ENCODE results near the gene CLEC16A.
"Not testable (repeated sequence)": the region's sequence is repeated elsewhere in the genome, so short reads cannot be mapped to it uniquely, and the experiment has no call there.

Gene CLEC16A

DNA sequence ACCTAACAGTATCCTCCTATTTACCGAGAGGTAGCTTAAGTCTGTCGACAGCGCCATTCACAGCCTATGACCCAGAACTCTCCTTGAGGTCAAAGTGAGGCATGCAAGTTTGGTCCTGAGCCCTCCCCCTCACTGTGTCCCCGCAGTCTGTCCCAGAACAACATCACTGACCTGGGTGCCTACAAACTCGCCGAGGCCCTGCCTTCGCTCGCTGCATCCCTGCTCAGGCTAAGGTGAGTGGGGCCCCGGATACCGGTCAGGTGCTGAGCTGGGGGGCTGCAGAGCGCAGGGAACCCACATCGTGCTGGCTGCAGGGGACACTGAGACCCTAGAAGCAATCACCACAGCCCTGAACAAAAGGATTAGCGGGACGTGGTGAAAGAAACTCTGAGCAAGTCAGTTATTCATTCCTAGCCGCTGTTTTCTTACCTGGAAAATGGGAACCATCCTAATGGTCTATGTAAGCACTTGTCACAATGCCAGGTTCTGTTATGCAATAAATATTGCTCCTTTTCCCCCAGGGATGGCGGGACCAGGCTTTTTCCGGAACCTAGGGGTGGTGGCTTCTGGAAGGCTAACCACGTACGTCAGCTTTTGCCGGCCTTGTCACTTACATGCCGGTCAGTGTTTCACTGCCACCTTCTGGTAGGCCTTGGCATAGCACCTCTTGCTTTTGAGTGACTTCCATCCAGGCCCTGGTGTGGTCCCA lies 25.9 kb upstream of the CLEC16A start:
- DNase-seq: peak; percentile 76 to 86 (median 77)
- H3K27me3 Mint-ChIP-seq: no peaks in the 10 kb centered on the region
- peak; percentile 82 for ATAC-seq (replicated peaks)
- peaks cover 12% of the 10 kb centered on the region for H3K36me3 Mint-ChIP-seq (ENCODE audit: insufficient read depth)
- peak overlapping the region in 1 of 2 donors; percentile 35 for H3K27ac Mint-ChIP-seq
- no peak overlapping the region for H3K4me3 Mint-ChIP-seq
- peaks cover 4 to 6% of the 10 kb centered on the region in 2 donors for H3K4me1 Mint-ChIP-seq (ENCODE audit: low read depth in 2 of 2)
- H3K9me3 Mint-ChIP-seq: no peaks in the 10 kb centered on the region

DNA sequence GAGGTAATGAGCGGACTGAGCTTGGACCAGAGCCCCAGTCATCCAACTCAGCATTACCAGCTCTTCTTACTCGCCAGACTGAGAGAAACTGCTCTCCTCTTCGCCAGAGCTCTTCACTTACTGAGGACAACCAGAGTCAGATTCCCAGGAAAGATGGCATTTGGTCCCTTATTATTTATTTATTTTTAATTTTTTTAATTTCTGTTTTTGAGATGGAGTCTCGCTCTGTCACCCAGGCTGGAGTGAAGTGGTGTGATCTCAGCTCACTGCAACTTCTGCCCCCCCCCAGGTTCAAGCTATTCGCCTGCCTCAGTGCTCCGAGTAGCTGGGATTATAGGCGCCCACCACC lies 25.4 kb upstream of the CLEC16A start:
- DNase-seq (no peak), ATAC-seq (replicated peaks) (no peak)
- Mint-ChIP-seq H3K36me3 (ENCODE audit: insufficient read depth) (peaks cover 10% of the 10 kb centered on the region), H3K9me3 (no peaks in the 10 kb centered on the region), H3K27ac (no peak overlapping the region), H3K4me1 (ENCODE audit: low read depth in 2 of 2) (peaks cover 4 to 5% of the 10 kb centered on the region in 2 donors), H3K4me3 (no peak overlapping the region), H3K27me3 (no peaks in the 10 kb centered on the region)

DNA sequence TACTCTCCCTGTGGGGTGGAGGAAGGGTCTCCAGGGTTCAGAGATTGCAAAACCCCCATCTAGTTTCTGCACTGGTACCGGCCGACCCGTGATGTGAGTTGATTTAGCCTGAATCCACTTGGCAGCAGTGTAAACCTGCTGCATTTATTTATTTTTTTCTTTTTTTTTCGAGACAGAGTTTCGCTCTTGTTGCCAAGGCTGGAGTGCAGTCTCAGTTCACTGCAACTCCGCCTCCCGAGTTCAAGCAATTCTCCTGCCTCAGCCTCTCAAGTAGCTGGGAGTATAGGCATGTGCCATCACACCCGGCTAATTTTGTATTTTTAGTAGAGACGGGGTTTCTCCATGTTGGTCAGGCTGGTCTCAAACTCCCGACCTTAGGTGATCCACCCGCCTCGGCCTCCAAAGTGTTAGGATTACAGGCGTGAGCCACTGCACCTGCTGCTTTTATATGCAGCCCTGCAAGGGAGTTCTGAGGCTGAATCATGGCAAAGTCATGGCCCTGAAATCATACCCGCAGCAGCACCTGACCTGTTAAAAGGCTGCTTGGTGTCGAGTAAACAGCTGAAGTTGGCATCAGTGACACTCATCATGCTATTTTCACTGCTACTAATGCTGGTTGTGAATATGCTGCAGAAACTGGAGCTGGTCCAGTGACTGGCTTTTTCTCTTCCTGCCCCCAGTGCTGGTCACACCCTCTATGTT lies 23.5 kb upstream of the CLEC16A start:
- no peak for ATAC-seq (replicated peaks)
- no peak for DNase-seq
- Mint-ChIP-seq H3K36me3 (ENCODE audit: insufficient read depth) (peaks cover 9% of the 10 kb centered on the region), H3K27me3 (no peaks in the 10 kb centered on the region), H3K4me1 (ENCODE audit: low read depth in 2 of 2) (peaks cover 4% of the 10 kb centered on the region in 2 donors), H3K9me3 (no peaks in the 10 kb centered on the region), H3K27ac (no peak overlapping the region), H3K4me3 (no peak overlapping the region)

DNA sequence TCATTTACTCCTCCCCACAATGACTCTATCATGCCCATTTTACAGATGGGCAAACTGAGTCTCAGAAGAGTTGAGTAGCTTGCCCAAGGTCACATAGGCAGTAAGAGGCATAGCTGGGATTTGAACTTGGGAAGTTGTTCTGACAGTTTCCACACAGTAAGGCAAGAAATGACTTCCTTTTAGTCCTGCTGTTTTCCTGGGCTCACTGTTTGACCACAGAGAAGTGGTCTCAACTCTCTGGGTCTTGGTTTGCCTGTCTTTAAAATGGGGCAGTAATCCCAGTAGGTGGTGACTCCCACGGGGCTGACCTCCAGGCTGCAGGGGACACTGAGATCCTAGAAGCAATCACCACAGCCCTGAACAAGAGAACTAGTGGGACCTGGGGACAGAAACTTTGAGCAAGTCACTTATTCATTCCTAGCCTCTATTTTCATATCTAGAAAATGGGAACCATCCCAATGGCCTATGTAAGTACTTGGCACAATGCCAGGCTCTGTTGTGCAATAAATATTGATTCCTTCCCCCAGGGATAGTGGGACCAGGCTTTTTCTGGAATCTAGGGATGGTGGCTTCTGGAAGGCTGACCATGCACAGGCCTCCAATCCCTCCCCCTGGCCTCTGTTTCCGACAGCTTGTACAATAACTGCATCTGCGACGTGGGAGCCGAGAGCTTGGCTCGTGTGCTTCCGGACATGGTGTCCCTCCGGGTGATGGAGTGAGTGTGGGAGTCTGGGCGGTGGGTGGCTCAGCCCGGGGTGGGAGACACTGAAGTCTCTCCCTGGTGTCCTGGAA lies 22.6 kb upstream of the CLEC16A start:
- H3K9me3 Mint-ChIP-seq: no peaks in the 10 kb centered on the region
- no peak overlapping the region for H3K27ac Mint-ChIP-seq
- H3K4me3 Mint-ChIP-seq: no peak overlapping the region
- DNase-seq: no peak
- H3K4me1 Mint-ChIP-seq (ENCODE audit: low read depth in 2 of 2): peaks cover 4% of the 10 kb centered on the region in 2 donors
- H3K36me3 Mint-ChIP-seq (ENCODE audit: insufficient read depth): peaks cover 12% of the 10 kb centered on the region
- no peak for ATAC-seq (replicated peaks)
- H3K27me3 Mint-ChIP-seq: no peaks in the 10 kb centered on the region

DNA sequence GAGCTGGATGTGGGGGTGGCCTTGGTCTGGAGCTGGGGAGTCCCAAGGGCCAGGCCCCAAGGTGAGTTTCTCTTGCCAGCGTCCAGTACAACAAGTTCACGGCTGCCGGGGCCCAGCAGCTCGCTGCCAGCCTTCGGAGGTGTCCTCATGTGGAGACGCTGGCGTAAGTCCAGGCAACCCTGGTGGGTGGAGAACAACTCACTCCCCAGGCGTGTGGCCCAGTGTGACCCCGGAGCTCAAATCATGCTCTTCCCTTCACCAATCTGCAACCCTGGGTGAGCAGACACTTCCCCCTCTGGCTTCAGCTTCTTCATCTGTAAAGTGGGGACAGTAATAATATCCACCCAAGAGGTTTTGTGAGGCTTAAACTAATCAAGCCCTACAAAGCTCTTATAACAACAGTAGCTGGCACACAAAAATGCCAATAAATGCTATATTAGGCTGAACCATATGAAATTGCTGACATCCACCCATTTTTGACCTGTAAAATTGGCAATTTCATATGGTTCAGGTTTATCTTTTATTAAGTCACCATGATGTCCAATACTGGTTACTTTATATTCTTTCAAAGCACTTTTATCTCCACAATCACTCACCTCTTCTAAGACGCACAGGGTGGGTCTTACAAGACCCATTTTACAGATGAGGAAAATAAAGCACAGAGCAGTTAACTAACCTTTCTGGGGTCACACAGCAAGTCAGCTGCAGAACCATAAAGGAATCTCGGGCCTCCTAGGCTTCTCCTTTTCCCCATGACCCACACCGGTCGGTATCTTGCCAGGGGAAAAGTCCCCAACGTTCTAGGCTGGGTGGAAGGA lies 21.8 kb upstream of the CLEC16A start:
- Mint-ChIP-seq H3K4me3 (no peak overlapping the region), H3K36me3 (ENCODE audit: insufficient read depth) (peaks cover 17% of the 10 kb centered on the region), H3K27me3 (no peaks in the 10 kb centered on the region), H3K27ac (no peak overlapping the region), H3K9me3 (no peaks in the 10 kb centered on the region), H3K4me1 (ENCODE audit: low read depth in 2 of 2) (peaks cover 4 to 6% of the 10 kb centered on the region in 2 donors)
- ATAC-seq (replicated peaks): no peak
- DNase-seq: no peak

DNA sequence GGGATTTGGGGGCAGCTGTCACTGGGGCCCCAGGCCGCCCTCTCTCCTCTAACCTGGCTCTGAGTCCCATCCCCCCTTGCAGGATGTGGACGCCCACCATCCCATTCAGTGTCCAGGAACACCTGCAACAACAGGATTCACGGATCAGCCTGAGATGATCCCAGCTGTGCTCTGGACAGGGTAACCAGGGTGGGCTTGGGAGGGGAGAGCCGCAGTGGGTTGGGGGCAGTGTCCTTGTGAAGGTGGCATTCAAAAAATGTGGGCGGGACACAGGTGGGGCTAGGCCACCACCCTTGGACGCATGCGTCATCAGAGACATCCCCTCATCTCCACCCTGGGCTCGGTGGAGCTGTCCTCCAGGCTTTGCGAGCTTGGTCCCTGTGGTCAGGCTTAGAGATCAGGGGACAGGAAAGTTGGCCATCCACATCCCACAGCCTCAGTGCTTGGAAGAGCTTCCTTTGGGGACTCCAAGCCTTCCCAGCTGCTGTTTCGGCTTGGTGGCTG lies 21.2 kb upstream of the CLEC16A start:
- H3K9me3 Mint-ChIP-seq: no peaks in the 10 kb centered on the region
- H3K36me3 Mint-ChIP-seq (ENCODE audit: insufficient read depth): peaks cover 22% of the 10 kb centered on the region
- ATAC-seq (replicated peaks) (no peak), DNase-seq (no peak)
- peaks cover 4 to 8% of the 10 kb centered on the region in 2 donors for H3K4me1 Mint-ChIP-seq (ENCODE audit: low read depth in 2 of 2)
- no peak overlapping the region for H3K27ac Mint-ChIP-seq
- no peaks in the 10 kb centered on the region for H3K27me3 Mint-ChIP-seq
- H3K4me3 Mint-ChIP-seq: no peak overlapping the region

DNA sequence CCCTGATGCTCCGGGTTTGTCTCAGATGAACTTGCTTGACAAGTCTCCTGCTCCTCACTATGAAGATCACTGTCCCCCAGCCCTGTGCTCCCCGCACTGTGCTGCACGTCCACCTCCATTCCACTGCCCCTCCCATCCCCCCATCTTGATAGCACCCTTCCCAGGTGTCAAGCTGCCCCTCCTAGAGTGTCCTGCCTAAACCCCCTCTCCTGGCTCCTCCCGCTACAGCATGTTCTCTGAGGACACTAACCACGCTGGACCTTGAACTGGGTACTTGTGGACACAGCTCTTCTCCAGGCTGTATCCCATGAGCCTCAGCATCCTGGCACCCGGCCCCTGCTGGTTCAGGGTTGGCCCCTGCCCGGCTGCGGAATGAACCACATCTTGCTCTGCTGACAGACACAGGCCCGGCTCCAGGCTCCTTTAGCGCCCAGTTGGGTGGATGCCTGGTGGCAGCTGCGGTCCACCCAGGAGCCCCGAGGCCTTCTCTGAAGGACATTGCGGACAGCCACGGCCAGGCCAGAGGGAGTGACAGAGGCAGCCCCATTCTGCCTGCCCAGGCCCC lies 20.6 kb upstream of the CLEC16A start:
- Mint-ChIP-seq H3K27ac (peak overlapping the region; percentile 9 to 93), H3K4me3 (no peak overlapping the region), H3K36me3 (ENCODE audit: insufficient read depth) (peaks cover 20% of the 10 kb centered on the region), H3K27me3 (no peaks in the 10 kb centered on the region), H3K9me3 (no peaks in the 10 kb centered on the region), H3K4me1 (ENCODE audit: low read depth in 2 of 2) (peaks cover 2 to 5% of the 10 kb centered on the region in 2 donors)
- ATAC-seq (replicated peaks) (no peak), DNase-seq (no peak)

DNA sequence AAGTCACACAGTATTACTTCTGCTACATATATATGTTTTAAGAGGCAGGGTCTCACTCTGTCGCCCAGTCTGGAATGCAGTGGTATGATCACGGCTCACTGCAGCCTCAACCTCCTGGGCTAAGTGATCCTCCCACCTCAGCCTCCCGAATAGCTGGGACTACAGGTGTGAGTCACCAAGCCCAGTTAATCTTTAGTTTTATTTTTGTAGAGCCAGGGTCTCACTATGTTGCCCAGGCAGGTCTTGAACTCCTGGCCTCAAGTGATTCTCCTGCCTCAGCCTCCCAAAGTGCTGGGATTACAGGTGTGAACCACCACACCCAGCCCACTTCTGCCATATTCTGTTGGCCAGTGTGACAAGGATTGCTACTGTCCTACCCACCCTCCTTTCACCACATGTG lies 19.1 kb upstream of the CLEC16A start:
- not testable (repeated sequence) for H3K4me3 Mint-ChIP-seq; H3K9me3 Mint-ChIP-seq; ATAC-seq (replicated peaks); H3K27me3 Mint-ChIP-seq; DNase-seq; H3K4me1 Mint-ChIP-seq (ENCODE audit: low read depth in 2 of 2)
- Mint-ChIP-seq H3K36me3 (ENCODE audit: insufficient read depth) (peaks cover 18% of the 10 kb centered on the region), H3K27ac (peak overlapping the region in 1 of 2 donors; percentile 60)

DNA sequence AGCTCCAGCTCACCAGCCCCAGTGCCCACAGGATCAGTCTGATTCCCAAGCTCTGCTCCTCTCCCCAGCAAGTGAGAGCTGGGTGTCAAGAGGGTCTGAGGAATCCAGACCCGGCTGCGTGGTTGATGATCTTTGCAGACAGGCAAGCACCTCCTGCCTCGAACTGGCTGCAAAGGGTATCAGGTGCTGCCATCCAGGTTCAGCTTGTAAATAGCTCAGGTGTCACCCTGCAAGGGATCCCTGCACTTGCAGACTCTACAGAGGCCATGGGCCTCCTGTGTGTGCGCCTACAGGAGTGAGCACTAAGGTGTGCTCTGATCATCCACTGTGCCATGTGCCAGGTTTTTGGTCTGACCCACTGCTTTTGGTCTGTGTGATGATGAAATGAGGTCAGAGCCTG lies 18.3 kb upstream of the CLEC16A start:
- DNase-seq (no peak), ATAC-seq (replicated peaks) (no peak)
- Mint-ChIP-seq H3K4me3 (no peak overlapping the region), H3K4me1 (ENCODE audit: low read depth in 2 of 2) (peaks cover 5 to 13% of the 10 kb centered on the region in 2 donors), H3K36me3 (ENCODE audit: insufficient read depth) (peaks cover 14% of the 10 kb centered on the region), H3K27ac (no peak overlapping the region), H3K9me3 (no peaks in the 10 kb centered on the region), H3K27me3 (no peaks in the 10 kb centered on the region)

DNA sequence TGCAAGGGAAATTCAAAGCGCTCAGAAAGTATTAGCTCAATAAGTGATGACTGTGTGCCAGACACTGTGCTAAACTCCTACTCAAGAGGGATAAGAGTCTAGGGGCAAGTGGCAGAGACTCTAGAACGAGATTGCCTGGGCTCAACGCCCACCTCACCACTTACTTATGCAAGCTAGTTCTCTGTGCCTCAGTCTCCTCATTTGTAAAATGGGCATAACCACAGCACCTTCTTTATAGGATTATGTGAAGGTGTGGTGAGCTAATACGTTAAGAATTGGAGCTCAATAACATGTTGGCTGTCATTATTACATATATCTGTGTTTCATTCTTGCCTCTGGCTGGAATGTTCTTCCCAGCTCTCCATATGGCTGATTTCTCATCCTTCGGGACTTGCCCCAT lies 17.5 kb upstream of the CLEC16A start:
- no peaks in the 10 kb centered on the region for H3K27me3 Mint-ChIP-seq
- DNase-seq: no peak
- no peaks in the 10 kb centered on the region for H3K9me3 Mint-ChIP-seq
- peaks cover 5 to 13% of the 10 kb centered on the region in 2 donors for H3K4me1 Mint-ChIP-seq (ENCODE audit: low read depth in 2 of 2)
- no peak overlapping the region for H3K27ac Mint-ChIP-seq
- H3K4me3 Mint-ChIP-seq: no peak overlapping the region
- ATAC-seq (replicated peaks): no peak
- H3K36me3 Mint-ChIP-seq (ENCODE audit: insufficient read depth): peaks cover 13% of the 10 kb centered on the region

DNA sequence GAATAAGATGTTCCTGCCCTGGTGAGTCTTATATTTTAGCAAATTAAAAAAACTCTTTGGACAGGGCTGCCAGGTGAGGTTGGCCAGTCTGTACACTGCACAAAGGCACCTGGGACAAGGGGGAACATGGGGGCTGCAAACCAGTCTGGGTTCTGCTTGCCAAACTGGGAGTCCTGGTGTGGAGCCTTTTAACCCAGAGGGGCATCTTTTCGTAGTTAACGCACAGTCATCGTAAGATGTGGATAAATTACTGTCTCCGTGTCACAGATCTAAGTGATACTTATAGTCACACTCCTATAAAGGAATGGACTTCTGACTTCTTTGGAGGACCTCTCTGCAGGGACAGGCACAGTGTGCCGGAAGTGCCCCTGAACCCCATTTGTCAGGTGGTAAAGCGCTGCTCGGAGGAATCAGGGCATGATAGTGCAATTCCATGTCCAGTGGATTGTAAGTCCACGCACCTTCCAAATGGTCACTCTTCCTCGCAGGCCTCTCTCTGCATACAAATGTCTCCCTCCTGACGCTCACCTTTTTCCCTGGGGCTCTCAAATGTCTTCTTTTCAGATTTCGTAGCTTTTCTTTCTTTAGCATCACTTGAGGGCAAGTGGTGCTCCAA lies 16.8 kb upstream of the CLEC16A start:
- no peaks in the 10 kb centered on the region for H3K9me3 Mint-ChIP-seq
- H3K27ac Mint-ChIP-seq: no peak overlapping the region
- no peak for DNase-seq
- no peak for ATAC-seq (replicated peaks)
- H3K4me3 Mint-ChIP-seq: no peak overlapping the region
- peaks cover 5 to 13% of the 10 kb centered on the region in 2 donors for H3K4me1 Mint-ChIP-seq (ENCODE audit: low read depth in 2 of 2)
- peaks cover 13% of the 10 kb centered on the region for H3K36me3 Mint-ChIP-seq (ENCODE audit: insufficient read depth)
- H3K27me3 Mint-ChIP-seq: no peaks in the 10 kb centered on the region

DNA sequence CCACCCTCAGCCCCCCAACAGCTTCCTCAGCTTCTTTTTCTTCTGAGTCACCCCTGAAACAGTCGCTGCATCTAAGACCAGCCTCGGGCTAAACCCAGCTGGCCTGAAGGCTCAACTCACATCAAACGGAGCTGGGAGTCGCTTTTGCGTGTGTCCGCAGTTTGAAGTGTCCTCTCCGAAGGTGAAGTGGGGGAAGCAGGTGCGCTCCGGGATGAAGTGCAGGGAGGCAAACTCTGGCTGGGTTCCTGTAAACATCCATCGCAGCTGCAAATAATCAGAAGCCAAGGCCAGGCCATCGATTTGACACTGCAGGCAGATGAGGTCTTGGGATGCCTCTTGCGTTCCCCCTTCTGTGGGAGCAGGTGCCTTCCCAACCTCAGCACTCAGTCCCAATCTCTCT lies 15.3 kb upstream of the CLEC16A start:
- H3K27me3 Mint-ChIP-seq; ATAC-seq (replicated peaks); H3K4me3 Mint-ChIP-seq; H3K9me3 Mint-ChIP-seq; DNase-seq: not testable (repeated sequence)
- peaks cover 11 to 22% of the 10 kb centered on the region in 2 donors for H3K4me1 Mint-ChIP-seq (ENCODE audit: low read depth in 2 of 2)
- peaks cover 13% of the 10 kb centered on the region for H3K36me3 Mint-ChIP-seq (ENCODE audit: insufficient read depth)
- peak overlapping the region in 1 of 2 donors; percentile 85 for H3K27ac Mint-ChIP-seq

Measured in effector memory CD8-positive, alpha-beta T cell (primary cell).